H1 (cell line): ENCODE results near the gene DRAXIN. TPM values are rescaled to one million over a fixed set of nuclear protein-coding genes. Genes with fewer than 3 reads are reported as not detected.

Experiments
- CBX8 ChIP-seq: fragments of 300-800, 300-1000 bp; sonication (generic); IDR thresholded peaks from 2 replicates; pipeline ENCODE4 v1.7.1; 2016; ENCODE audit warnings: low read depth, low read length, borderline replicate concordance
- GTF2F1 ChIP-seq: IDR thresholded peaks from 2 replicates; pipeline ENCODE4 v1.6.1; 2012; ENCODE audit warnings: low read depth, low read length, improper control_type of control experiment, borderline replicate concordance
- JUND ChIP-seq: IDR thresholded peaks from 2 replicates; pipeline ENCODE4 v1.6.1; 2011; ENCODE audit warnings: mild to moderate bottlenecking, improper control_type of control experiment, low read length
- POLR2AphosphoS5 ChIP-seq: IDR thresholded peaks from 2 replicates; pipeline ENCODE4 v1.6.1; 2011; ENCODE audit warnings: low read depth, low read length
- SIRT6 ChIP-seq: IDR thresholded peaks from one replicate; pipeline ENCODE4 v1.7.1; 2012; ENCODE audit warnings: low read length, inconsistent platforms
- YY1 ChIP-seq: IDR thresholded peaks from 2 replicates; pipeline ENCODE4 v1.6.1; 2011; ENCODE audit warnings: low read depth, mild to moderate bottlenecking, low read length
- polyA plus RNA-seq, 7 experiments: library from polyadenylated mRNA; depleted of rRNA in 3 of 7; stranded (reverse) in 5 of 7; unstranded in 2 of 7; fragments of >200 nt in 5 of 7; fragments of 200-250 nt in 2 of 7; gene quantifications; 1 replicate in 5 of 7; 2 replicates in 1 of 7; 4 replicates in 1 of 7; pipeline versions ENCODE4 v1.2.1 to v1.2.3, GENCODE V29; 2011 to 2013; ENCODE audit warnings: missing spikeins in 2 of 7, mixed read lengths in 2 of 7
- total RNA-seq: library from RNA; stranded (reverse); fragmentation: NEBNext Ultra II Directional; extraction: Animal tissue kit (Norgen Biotek cat#: 25700); gene quantifications from 2 replicates; pipeline ENCODE4 v1.2.1, GENCODE V29; 2021
- TF ChIP-seq, protein P1 (sequence below), 3 experiments: IDR thresholded peaks; 1 replicate in 2 of 3; 2 replicates in 1 of 3; pipeline versions ENCODE4 v1.5.1 to v1.6.1; 2011; ENCODE audit warnings: low read length in 3 of 3, mild to moderate bottlenecking in 3 of 3, inconsistent platforms in 2 of 3, low read depth in 1 of 3, moderate library complexity in 1 of 3; ENCODE audit not compliant: insufficient read depth in 1 of 3; ENCODE audit errors: control extremely low read depth in 1 of 3
- TF ChIP-seq, protein P2 (sequence below): IDR thresholded peaks from 2 replicates; pipeline ENCODE4 v1.6.1; 2012; ENCODE audit warnings: low read length, inconsistent platforms
- TF ChIP-seq, protein P3 (sequence below): IDR thresholded peaks from 2 replicates; pipeline ENCODE4 v1.6.1; 2012; ENCODE audit warnings: inconsistent platforms

DRAXIN gene
- total and polyA plus RNA-seq, 2 of the 8 experiments (the other 6 are each of a cell fraction or from before 2014, with no cell fraction given) = 4.6 to 17.6 TPM

DNA sequence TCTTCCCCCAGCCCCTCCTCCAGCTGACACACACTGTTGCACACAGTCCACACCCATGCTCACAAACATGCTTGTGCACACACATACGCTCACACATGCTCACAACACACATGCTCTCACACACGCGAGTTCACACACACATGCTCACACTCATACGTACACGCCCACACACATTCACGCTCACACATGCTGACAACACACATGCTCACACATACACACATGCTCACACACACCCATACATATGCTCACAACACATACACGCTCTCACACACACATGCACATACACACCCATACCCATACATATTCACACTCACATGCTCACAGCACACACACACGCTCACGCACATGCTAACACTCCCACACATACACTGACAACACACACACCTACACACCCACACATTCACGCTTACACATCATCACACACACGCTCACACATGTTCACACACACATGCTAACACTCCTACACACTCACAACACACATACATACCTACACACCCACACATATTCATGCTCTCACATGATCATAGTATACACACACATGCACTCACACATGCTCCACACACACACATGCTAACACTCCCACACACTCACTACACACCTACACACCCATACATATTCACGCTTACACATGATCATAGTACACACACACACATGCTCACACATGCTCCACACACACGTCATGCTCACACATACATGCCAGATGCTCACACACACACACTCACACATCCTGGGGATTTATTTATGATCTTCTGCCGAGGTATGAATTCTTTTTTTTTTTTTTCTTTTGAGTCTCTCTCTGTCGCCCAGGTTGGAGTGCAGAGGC lies 10.7 kb downstream of the DRAXIN start (continued):
- TF ChIP-seq, protein P1, sequence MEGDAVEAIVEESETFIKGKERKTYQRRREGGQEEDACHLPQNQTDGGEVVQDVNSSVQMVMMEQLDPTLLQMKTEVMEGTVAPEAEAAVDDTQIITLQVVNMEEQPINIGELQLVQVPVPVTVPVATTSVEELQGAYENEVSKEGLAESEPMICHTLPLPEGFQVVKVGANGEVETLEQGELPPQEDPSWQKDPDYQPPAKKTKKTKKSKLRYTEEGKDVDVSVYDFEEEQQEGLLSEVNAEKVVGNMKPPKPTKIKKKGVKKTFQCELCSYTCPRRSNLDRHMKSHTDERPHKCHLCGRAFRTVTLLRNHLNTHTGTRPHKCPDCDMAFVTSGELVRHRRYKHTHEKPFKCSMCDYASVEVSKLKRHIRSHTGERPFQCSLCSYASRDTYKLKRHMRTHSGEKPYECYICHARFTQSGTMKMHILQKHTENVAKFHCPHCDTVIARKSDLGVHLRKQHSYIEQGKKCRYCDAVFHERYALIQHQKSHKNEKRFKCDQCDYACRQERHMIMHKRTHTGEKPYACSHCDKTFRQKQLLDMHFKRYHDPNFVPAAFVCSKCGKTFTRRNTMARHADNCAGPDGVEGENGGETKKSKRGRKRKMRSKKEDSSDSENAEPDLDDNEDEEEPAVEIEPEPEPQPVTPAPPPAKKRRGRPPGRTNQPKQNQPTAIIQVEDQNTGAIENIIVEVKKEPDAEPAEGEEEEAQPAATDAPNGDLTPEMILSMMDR (IDR thresholded peaks at IDR 0.05; ENCODE audit: control extremely low read depth in 1 of 3, insufficient read depth in 1 of 3, low read depth in 1 of 3, low read length in 3 of 3) = no peak
- no peak for TF ChIP-seq YY1
- TF ChIP-seq, protein P2, sequence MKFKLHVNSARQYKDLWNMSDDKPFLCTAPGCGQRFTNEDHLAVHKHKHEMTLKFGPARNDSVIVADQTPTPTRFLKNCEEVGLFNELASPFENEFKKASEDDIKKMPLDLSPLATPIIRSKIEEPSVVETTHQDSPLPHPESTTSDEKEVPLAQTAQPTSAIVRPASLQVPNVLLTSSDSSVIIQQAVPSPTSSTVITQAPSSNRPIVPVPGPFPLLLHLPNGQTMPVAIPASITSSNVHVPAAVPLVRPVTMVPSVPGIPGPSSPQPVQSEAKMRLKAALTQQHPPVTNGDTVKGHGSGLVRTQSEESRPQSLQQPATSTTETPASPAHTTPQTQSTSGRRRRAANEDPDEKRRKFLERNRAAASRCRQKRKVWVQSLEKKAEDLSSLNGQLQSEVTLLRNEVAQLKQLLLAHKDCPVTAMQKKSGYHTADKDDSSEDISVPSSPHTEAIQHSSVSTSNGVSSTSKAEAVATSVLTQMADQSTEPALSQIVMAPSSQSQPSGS = no peak
- no peak for TF ChIP-seq SIRT6
- no peak for TF ChIP-seq JUND
- no peak for TF ChIP-seq GTF2F1
- no peak for TF ChIP-seq CBX8
- no peak for TF ChIP-seq POLR2AphosphoS5
- TF ChIP-seq, protein P3, sequence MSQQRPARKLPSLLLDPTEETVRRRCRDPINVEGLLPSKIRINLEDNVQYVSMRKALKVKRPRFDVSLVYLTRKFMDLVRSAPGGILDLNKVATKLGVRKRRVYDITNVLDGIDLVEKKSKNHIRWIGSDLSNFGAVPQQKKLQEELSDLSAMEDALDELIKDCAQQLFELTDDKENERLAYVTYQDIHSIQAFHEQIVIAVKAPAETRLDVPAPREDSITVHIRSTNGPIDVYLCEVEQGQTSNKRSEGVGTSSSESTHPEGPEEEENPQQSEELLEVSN = no peak
- TF ChIP-seq, all 59 proteins: peak for 0
